ENCODE results near the gene BRMS1L.

DNA sequence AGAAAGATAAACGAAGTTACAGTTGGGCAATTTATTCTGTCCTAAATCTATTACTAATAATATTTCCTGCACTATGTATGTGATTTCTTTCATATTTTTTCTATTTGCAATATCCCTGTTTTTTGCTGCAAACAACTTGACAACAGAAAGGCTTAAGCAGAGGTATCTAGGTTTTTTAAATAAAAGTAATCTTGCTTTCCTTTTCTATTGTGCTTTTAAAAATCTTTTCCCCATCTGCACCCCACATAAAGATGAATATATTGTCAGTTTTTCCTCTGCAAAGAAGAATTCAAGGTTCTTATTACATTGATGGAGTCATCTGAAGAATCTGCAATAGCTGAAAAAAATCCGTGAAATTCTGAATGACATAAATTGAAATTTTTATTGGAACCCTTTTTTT is 16.5 kb upstream of the BRMS1L start:
- TF ChIP-seq CTCF (conservative IDR thresholded peaks at IDR 0.05 in 1 of 2, IDR thresholded peaks at IDR 0.05 in 1 of 2; ENCODE audit: low read depth in 1 of 2, low read length in 2 of 2) (no peak), EZH2 (IDR thresholded peaks at IDR 0.05; ENCODE audit: low read length, missing control alignments) (no peak)
